Upper lobe of left lung (tissue), 6 donors: ENCODE results near the gene NACC2. TPM values are rescaled to one million over a fixed set of nuclear protein-coding genes. Genes with fewer than 3 reads are reported as not detected.

Experiments used
- ATAC-seq, 2 donors: fragments of 200-7000 bp; cut with Tn5 transposase; one replicate each; pipeline ENCODE4 v1.9.1; 2022; ENCODE audit warnings: mild to moderate bottlenecking in 2 of 2, moderate library complexity in 2 of 2; ENCODE audit not compliant: low FRiP score in 2 of 2
- DNase-seq, 2 donors: peaks; one replicate each; pipeline ENCODE4 v3.0.0-alpha.2; 2019 to 2020
- H3K27ac ChIP-seq, 4 donors: fragments of 200-600 bp; sonication (generic); one replicate each; pipeline ENCODE4 v1.5.1; 2016 to 2019
- H3K27me3 ChIP-seq, 4 donors: fragments of 200-600 bp; sonication (generic); one replicate each; pipeline ENCODE4 v1.5.1; 2017 to 2019
- H3K36me3 ChIP-seq, 4 donors: fragments of 200-600 bp; sonication (generic); one replicate each; pipeline ENCODE4 v1.5.1; 2016 to 2019
- H3K4me1 ChIP-seq, 4 donors: fragments of 200-600 bp; sonication (generic); one replicate each; pipeline ENCODE4 v1.5.1; 2018 to 2019
- H3K4me3 ChIP-seq, 4 donors: fragments of 200-600 bp; sonication (generic); one replicate each; pipeline ENCODE4 v1.5.1; 2017 to 2019; ENCODE audit warnings: mild to moderate bottlenecking in 2 of 4, moderate library complexity in 1 of 4
- H3K9me3 ChIP-seq, 4 donors: fragments of 200-600 bp; sonication (generic); one replicate each; pipeline ENCODE4 v1.5.1; 2018 to 2019
- CTCF ChIP-seq, 6 experiments: fragments of 450-650 bp in 4 of 6; fragments of 200-600 bp in 2 of 6; sonication (generic) in 2 of 6; IDR thresholded peaks; one replicate each; pipeline ENCODE4 v1.5.1; 2016 to 2019; ENCODE audit warnings: antibody characterized with exemption in 6 of 6
- EP300 ChIP-seq, 4 donors: sonication (generic); formaldehyde crosslinking; IDR thresholded peaks; one replicate each; pipeline ENCODE4 v1.5.1; 2017; ENCODE audit warnings: antibody characterized with exemption in 4 of 4, control low read depth in 2 of 4
- POLR2A ChIP-seq, 4 donors: fragments of 450-650 bp; IDR thresholded peaks; one replicate each; pipeline ENCODE4 v1.5.1; 2016 to 2017; ENCODE audit warnings: antibody characterized with exemption in 4 of 4, mild to moderate bottlenecking in 2 of 4
- POLR2AphosphoS5 ChIP-seq, 2 donors: sonication (generic); formaldehyde crosslinking; IDR thresholded peaks; one replicate each; pipeline ENCODE4 v1.5.1; 2017; ENCODE audit warnings: antibody characterized with exemption in 2 of 2
- WGBS, 2 donors: methylation state at CpG; one replicate each; pipeline ENCODE4 v1.1.5; 2017 to 2018; 5-methylcytosine and 5-hydroxymethylcytosine counted together
- total RNA-seq, 6 donors: library from RNA; depleted of rRNA in 4 of 6; stranded (reverse); fragments of >200 nt in 4 of 6; gene quantifications; one replicate each; pipeline versions ENCODE4 v1.1.0 to v1.2.1, GENCODE V29; 2016 to 2021
- donor health status: DM: no; HTN: no; CAD: no; lungs with moderate emphysema.
- donor health status: DM: no; HTN: yes; CAD: no; lungs with severe emphysema.

NACC2 gene
- total RNA-seq, 6 donors from 2014 or later, result 16.8 to 38.4 (median 31.3) TPM

- peak in 1 of 2 donors; percentile 46 for DNase-seq
- Histone ChIP-seq H3K4me1 (peaks cover 38 to 45% (median 43%) of the 10 kb centered on the region in 4 donors), H3K27ac (no peak overlapping the region), H3K27me3 (no peaks in the 10 kb centered on the region), H3K36me3 (no peaks in the 10 kb centered on the region), H3K9me3 (no peaks in the 10 kb centered on the region), H3K4me3 (no peak overlapping the region)
- WGBS, 2 donors, result 83 to 87% methylated on average over 10 to 17 of the region's 17 CpGs
- ATAC-seq, result no peak
- no peak for TF ChIP-seq POLR2A (IDR thresholded peaks at IDR 0.05)
- no peak for TF ChIP-seq CTCF (IDR thresholded peaks at IDR 0.05)
- no peak for TF ChIP-seq POLR2AphosphoS5 (IDR thresholded peaks at IDR 0.05)
- TF ChIP-seq EP300 (IDR thresholded peaks at IDR 0.05), result no peak
Observed at GRCh38 chr9:135988493-135988892, 106.6 kb downstream of the NACC2 start.

- 87 to 92% methylated on average over 5 to 15 of the region's 16 CpGs for WGBS, 2 donors
- ATAC-seq (no peak), DNase-seq (peak in 1 of 2 donors; percentile 74)
- Histone ChIP-seq H3K4me1 (peaks cover 33 to 39% (median 38%) of the 10 kb centered on the region in 4 donors), H3K27me3 (no peaks in the 10 kb centered on the region), H3K9me3 (no peaks in the 10 kb centered on the region), H3K27ac (no peak overlapping the region), H3K36me3 (no peaks in the 10 kb centered on the region), H3K4me3 (no peak overlapping the region)
- TF ChIP-seq POLR2AphosphoS5 (IDR thresholded peaks at IDR 0.05) (no peak), EP300 (IDR thresholded peaks at IDR 0.05) (no peak), CTCF (IDR thresholded peaks at IDR 0.05) (no peak), POLR2A (IDR thresholded peaks at IDR 0.05) (no peak)
Observed at GRCh38 chr9:135987838-135988404, 107.2 kb downstream of the NACC2 start.

- Histone ChIP-seq H3K4me1 (peaks cover 19 to 26% (median 25%) of the 10 kb centered on the region in 4 donors), H3K27me3 (no peaks in the 10 kb centered on the region), H3K9me3 (no peaks in the 10 kb centered on the region), H3K27ac (no peak overlapping the region), H3K36me3 (no peaks in the 10 kb centered on the region), H3K4me3 (no peak overlapping the region)
- DNase-seq, result no peak
- TF ChIP-seq POLR2A (IDR thresholded peaks at IDR 0.05) (no peak), EP300 (IDR thresholded peaks at IDR 0.05) (no peak), POLR2AphosphoS5 (IDR thresholded peaks at IDR 0.05) (no peak), CTCF (IDR thresholded peaks at IDR 0.05) (no peak)
- WGBS, 2 donors, result 88 to 95% methylated on average over 8 to 11 of the region's 15 CpGs
- no peak for ATAC-seq
Observed at GRCh38 chr9:135986605-135987004, 108.5 kb downstream of the NACC2 start.

GRCh38 chr9:135985889-135986288 lies 109.2 kb downstream of the NACC2 start:
- Histone ChIP-seq H3K27ac (no peak overlapping the region), H3K36me3 (no peaks in the 10 kb centered on the region), H3K4me3 (no peak overlapping the region), H3K9me3 (no peaks in the 10 kb centered on the region), H3K4me1 (peaks cover 12 to 19% (median 18%) of the 10 kb centered on the region in 4 donors), H3K27me3 (no peaks in the 10 kb centered on the region)
- ATAC-seq, result no peak
- WGBS, 2 donors, result 80 to 83% methylated on average over 1 to 21 of the region's 21 CpGs
- DNase-seq, result peak in 1 of 2 donors; percentile 74
- no peak for TF ChIP-seq POLR2AphosphoS5 (IDR thresholded peaks at IDR 0.05)
- TF ChIP-seq CTCF (IDR thresholded peaks at IDR 0.05), result no peak
- TF ChIP-seq POLR2A (IDR thresholded peaks at IDR 0.05), result no peak
- TF ChIP-seq EP300 (IDR thresholded peaks at IDR 0.05), result no peak

- Histone ChIP-seq H3K4me3 (no peak overlapping the region), H3K27me3 (no peaks in the 10 kb centered on the region), H3K9me3 (no peaks in the 10 kb centered on the region), H3K4me1 (peaks cover 9 to 16% (median 15%) of the 10 kb centered on the region in 4 donors), H3K27ac (no peak overlapping the region), H3K36me3 (no peaks in the 10 kb centered on the region)
- ATAC-seq (no peak), DNase-seq (no peak)
- TF ChIP-seq POLR2A (IDR thresholded peaks at IDR 0.05) (no peak), POLR2AphosphoS5 (IDR thresholded peaks at IDR 0.05) (no peak), EP300 (IDR thresholded peaks at IDR 0.05) (no peak), CTCF (IDR thresholded peaks at IDR 0.05) (no peak)
- WGBS, 2 donors, result 88 to 99% methylated on average over 11 to 14 of the region's 14 CpGs
Observed at GRCh38 chr9:135985459-135985774, 109.7 kb downstream of the NACC2 start.
